ENCODE data around the gene GNAL. TPM values are rescaled to one million over a fixed set of nuclear protein-coding genes. Genes with fewer than 3 reads are reported as not detected.

Gene GNAL
- total and polyA plus RNA-seq, 2 experiments from 2014 or later: 7.5 to 21.6 TPM

DNA sequence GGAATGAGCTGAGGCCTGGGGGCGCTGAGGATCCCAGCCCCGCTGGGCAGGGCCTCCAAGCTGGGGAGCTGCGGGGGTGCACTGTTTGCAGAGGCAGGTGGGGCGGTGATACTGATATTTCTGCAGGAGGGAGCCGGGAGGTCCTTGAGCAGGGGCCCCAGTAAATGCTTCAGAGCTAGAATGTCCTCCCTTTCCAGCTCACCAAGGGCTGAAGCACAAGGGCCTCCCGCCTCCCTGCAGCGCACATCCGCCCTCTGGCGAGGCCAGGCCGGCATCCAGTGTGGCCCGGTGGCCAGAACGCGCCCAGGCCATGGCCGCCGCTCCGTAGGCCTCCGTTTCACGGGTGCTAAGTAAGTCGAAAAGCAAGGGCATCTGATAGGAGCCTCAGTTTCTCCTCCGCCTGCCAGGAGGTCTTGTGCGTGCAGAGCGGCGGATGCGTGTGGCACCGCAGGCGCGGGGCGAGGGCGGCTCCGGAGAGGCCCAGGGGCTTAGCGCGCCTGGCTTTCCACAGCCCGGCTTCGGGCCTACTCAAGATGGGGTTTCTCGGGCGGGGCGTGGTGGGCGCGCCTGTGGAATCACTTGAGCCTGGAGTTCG lies 132.7 kb downstream of the GNAL start:
- H3K36me3 ChIP-seq (ENCODE audit: insufficient read depth): no peaks in the 10 kb centered on the region
- no peaks in the 10 kb centered on the region for H3K36me3 Mint-ChIP-seq (ENCODE audit: low read depth)
- peak; percentile 69 for ATAC-seq
- no peak overlapping the region for H3K4me3 Mint-ChIP-seq
- H3K27me3 Mint-ChIP-seq (ENCODE audit: insufficient read depth, low read depth, poor library complexity): no peaks in the 10 kb centered on the region
- peak; percentile 34 for DNase-seq (ENCODE audit: low spot score)
- H3K27ac Mint-ChIP-seq: 0 out of 2 replicates have a peak overlapping the region, but pooled peaks have one; percentile 36
- no peaks in the 10 kb centered on the region; the same call in 2 of the 3 replicates for H3K9me3 Mint-ChIP-seq
- H3K9me2 ChIP-seq (ENCODE audit: insufficient read depth): no peaks in the 10 kb centered on the region
- no peaks in the 10 kb centered on the region for H3K27me3 ChIP-seq (ENCODE audit: insufficient read depth)
- no peaks in the 10 kb centered on the region for H4K20me1 ChIP-seq (replicated peaks; ENCODE audit: insufficient read depth)
- no peaks in the 10 kb centered on the region; the same call in 1 of the 2 replicates for H3F3A ChIP-seq (replicated peaks; ENCODE audit: low read depth)
- peaks cover 18% of the 10 kb centered on the region; the same call in 1 of the 2 replicates for H3K4me1 ChIP-seq (ENCODE audit: insufficient read depth)
- no peaks in the 10 kb centered on the region for H3K79me2 ChIP-seq (replicated peaks; ENCODE audit: insufficient read depth)
- H3K4me2 ChIP-seq: no peak overlapping the region
- peaks cover 26% of the 10 kb centered on the region for H3K4me1 Mint-ChIP-seq
- H3K4me3 ChIP-seq: no peak overlapping the region
- no peak overlapping the region for H2AFZ ChIP-seq
- TF ChIP-seq NANOG (IDR thresholded peaks at IDR 0.05; ENCODE audit: borderline replicate concordance) (no peak), EZH2phosphoT487 (IDR thresholded peaks at IDR 0.05; ENCODE audit: unreplicated experiment) (no peak), EZH2 (IDR thresholded peaks at IDR 0.05; ENCODE audit: low read depth, unreplicated experiment) (no peak), POLR2AphosphoS5 (IDR thresholded peaks at IDR 0.05; ENCODE audit: low read depth) (no peak), ZNF114 (CRISPR knock-in tag; IDR thresholded peaks at IDR 0.05) (no peak), STAT1 (IDR thresholded peaks at IDR 0.05; ENCODE audit: unreplicated experiment) (no peak)
- TF ChIP-seq, protein P1, sequence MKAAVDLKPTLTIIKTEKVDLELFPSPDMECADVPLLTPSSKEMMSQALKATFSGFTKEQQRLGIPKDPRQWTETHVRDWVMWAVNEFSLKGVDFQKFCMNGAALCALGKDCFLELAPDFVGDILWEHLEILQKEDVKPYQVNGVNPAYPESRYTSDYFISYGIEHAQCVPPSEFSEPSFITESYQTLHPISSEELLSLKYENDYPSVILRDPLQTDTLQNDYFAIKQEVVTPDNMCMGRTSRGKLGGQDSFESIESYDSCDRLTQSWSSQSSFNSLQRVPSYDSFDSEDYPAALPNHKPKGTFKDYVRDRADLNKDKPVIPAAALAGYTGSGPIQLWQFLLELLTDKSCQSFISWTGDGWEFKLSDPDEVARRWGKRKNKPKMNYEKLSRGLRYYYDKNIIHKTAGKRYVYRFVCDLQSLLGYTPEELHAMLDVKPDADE (IDR thresholded peaks at IDR 0.05): no peak
- TF ChIP-seq, protein P2, sequence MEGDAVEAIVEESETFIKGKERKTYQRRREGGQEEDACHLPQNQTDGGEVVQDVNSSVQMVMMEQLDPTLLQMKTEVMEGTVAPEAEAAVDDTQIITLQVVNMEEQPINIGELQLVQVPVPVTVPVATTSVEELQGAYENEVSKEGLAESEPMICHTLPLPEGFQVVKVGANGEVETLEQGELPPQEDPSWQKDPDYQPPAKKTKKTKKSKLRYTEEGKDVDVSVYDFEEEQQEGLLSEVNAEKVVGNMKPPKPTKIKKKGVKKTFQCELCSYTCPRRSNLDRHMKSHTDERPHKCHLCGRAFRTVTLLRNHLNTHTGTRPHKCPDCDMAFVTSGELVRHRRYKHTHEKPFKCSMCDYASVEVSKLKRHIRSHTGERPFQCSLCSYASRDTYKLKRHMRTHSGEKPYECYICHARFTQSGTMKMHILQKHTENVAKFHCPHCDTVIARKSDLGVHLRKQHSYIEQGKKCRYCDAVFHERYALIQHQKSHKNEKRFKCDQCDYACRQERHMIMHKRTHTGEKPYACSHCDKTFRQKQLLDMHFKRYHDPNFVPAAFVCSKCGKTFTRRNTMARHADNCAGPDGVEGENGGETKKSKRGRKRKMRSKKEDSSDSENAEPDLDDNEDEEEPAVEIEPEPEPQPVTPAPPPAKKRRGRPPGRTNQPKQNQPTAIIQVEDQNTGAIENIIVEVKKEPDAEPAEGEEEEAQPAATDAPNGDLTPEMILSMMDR (conservative IDR thresholded peaks at IDR 0.05; ENCODE audit: low read depth in 2 of 2): peak in 1 of 2 experiments; percentile 39; a peak in 1 of 4 replicates
- H3K27ac ChIP-seq (ENCODE audit: low read depth): no peak overlapping the region

DNA sequence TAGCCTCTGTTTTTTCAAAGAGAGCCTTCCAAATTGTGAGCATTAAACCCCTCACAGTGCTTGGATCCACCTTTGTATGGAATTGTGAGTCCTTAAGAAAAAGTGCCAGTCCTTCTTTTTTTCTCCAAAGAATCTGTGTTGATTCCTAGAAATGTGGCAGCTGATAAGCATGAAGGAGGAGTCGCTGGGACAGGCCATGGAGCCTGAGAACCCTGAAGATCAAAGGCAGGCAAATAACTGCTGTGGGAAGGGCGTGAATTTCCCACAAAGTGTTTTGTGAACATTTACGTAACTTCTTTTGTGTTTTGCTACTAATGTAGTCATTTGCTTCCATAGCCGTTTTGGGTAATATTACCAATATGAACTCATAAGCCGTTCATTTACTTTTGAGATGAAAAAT lies 134.5 kb downstream of the GNAL start:
- Histone ChIP-seq H2AFZ (no peak overlapping the region), H3K36me3 (ENCODE audit: insufficient read depth) (no peaks in the 10 kb centered on the region), H3K9me2 (ENCODE audit: insufficient read depth) (no peaks in the 10 kb centered on the region), H3K79me2 (replicated peaks; ENCODE audit: insufficient read depth) (no peaks in the 10 kb centered on the region), H3K4me2 (no peak overlapping the region), H3K4me3 (no peak overlapping the region), H3K27ac (ENCODE audit: low read depth) (peak overlapping the region; percentile 3), H4K20me1 (replicated peaks; ENCODE audit: insufficient read depth) (no peaks in the 10 kb centered on the region), H3K4me1 (ENCODE audit: insufficient read depth) (peaks cover 20% of the 10 kb centered on the region), H3F3A (replicated peaks; ENCODE audit: low read depth) (no peaks in the 10 kb centered on the region; the same call in 1 of the 2 replicates), H3K27me3 (ENCODE audit: insufficient read depth) (no peaks in the 10 kb centered on the region)
- Mint-ChIP-seq H3K27me3 (ENCODE audit: insufficient read depth, low read depth, poor library complexity) (no peaks in the 10 kb centered on the region), H3K27ac (no peak overlapping the region), H3K36me3 (ENCODE audit: low read depth) (no peaks in the 10 kb centered on the region), H3K4me3 (no peak overlapping the region), H3K4me1 (peaks cover 31% of the 10 kb centered on the region), H3K9me3 (no peaks in the 10 kb centered on the region; the same call in 2 of the 3 replicates)
- no peak; the same call in 2 of the 3 replicates for ATAC-seq
- peak; percentile 41 for DNase-seq (ENCODE audit: low spot score)
- TF ChIP-seq CREB1 (CRISPR knock-in tag; IDR thresholded peaks at IDR 0.05; ENCODE audit: low read depth) (no peak), NANOG (IDR thresholded peaks at IDR 0.05; ENCODE audit: borderline replicate concordance) (no peak), POLR2AphosphoS5 (IDR thresholded peaks at IDR 0.05; ENCODE audit: low read depth) (no peak), EZH2phosphoT487 (IDR thresholded peaks at IDR 0.05; ENCODE audit: unreplicated experiment) (no peak), JUNB (IDR thresholded peaks at IDR 0.05; ENCODE audit: unreplicated experiment) (no peak), STAT1 (IDR thresholded peaks at IDR 0.05; ENCODE audit: unreplicated experiment) (no peak)
- TF ChIP-seq, protein P3, sequence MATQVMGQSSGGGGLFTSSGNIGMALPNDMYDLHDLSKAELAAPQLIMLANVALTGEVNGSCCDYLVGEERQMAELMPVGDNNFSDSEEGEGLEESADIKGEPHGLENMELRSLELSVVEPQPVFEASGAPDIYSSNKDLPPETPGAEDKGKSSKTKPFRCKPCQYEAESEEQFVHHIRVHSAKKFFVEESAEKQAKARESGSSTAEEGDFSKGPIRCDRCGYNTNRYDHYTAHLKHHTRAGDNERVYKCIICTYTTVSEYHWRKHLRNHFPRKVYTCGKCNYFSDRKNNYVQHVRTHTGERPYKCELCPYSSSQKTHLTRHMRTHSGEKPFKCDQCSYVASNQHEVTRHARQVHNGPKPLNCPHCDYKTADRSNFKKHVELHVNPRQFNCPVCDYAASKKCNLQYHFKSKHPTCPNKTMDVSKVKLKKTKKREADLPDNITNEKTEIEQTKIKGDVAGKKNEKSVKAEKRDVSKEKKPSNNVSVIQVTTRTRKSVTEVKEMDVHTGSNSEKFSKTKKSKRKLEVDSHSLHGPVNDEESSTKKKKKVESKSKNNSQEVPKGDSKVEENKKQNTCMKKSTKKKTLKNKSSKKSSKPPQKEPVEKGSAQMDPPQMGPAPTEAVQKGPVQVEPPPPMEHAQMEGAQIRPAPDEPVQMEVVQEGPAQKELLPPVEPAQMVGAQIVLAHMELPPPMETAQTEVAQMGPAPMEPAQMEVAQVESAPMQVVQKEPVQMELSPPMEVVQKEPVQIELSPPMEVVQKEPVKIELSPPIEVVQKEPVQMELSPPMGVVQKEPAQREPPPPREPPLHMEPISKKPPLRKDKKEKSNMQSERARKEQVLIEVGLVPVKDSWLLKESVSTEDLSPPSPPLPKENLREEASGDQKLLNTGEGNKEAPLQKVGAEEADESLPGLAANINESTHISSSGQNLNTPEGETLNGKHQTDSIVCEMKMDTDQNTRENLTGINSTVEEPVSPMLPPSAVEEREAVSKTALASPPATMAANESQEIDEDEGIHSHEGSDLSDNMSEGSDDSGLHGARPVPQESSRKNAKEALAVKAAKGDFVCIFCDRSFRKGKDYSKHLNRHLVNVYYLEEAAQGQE (IDR thresholded peaks at IDR 0.05; ENCODE audit: unreplicated experiment): no peak

All from GM23338 (cell line).